Loucy (cell line): ENCODE results near the gene MTMR10.

Experiments
- CTCF ChIP-seq: fragments of 200-600 bp; sonication (generic); conservative IDR thresholded peaks from 2 replicates; pipeline ENCODE4 v1.5.1; 2014; ENCODE audit warnings: mild to moderate bottlenecking, antibody characterized with exemption, low read length
- EZH2phosphoT487 ChIP-seq: fragments of 200-600 bp; IDR thresholded peaks from 2 replicates; pipeline ENCODE4 v1.6.1; 2018; ENCODE audit warnings: antibody characterized with exemption, mild to moderate bottlenecking, moderate library complexity, borderline replicate concordance

GRCh38 chr15:30962079-30962478, 29.3 kb downstream of the MTMR10 start:
- TF ChIP-seq CTCF (no peak), EZH2phosphoT487 (no peak)
